Upper lobe of left lung (tissue), 4 donors: ENCODE results near the gene C2orf76.

Experiments used
- CTCF ChIP-seq, 6 experiments: fragments of 450-650 bp in 4 of 6; fragments of 200-600 bp in 2 of 6; sonication (generic) in 2 of 6; IDR thresholded peaks; one replicate each; pipeline ENCODE4 v1.5.1; 2016 to 2019; ENCODE audit warnings: antibody characterized with exemption in 6 of 6
- EP300 ChIP-seq, 4 donors: sonication (generic); formaldehyde crosslinking; IDR thresholded peaks; one replicate each; pipeline ENCODE4 v1.5.1; 2017; ENCODE audit warnings: antibody characterized with exemption in 4 of 4, control low read depth in 2 of 4
- POLR2A ChIP-seq, 4 donors: fragments of 450-650 bp; IDR thresholded peaks; one replicate each; pipeline ENCODE4 v1.5.1; 2016 to 2017; ENCODE audit warnings: antibody characterized with exemption in 4 of 4, mild to moderate bottlenecking in 2 of 4
- POLR2AphosphoS5 ChIP-seq, 2 donors: sonication (generic); formaldehyde crosslinking; IDR thresholded peaks; one replicate each; pipeline ENCODE4 v1.5.1; 2017; ENCODE audit warnings: antibody characterized with exemption in 2 of 2

GRCh38 chr2:119326938-119327337 is 39.7 kb downstream of the C2orf76 start:
- TF ChIP-seq CTCF (IDR thresholded peaks at IDR 0.05) (no peak), POLR2A (IDR thresholded peaks at IDR 0.05) (no peak), EP300 (IDR thresholded peaks at IDR 0.05) (no peak), POLR2AphosphoS5 (IDR thresholded peaks at IDR 0.05) (no peak)
